NCI-H345 treated with DMSO at 0.1 percent for 48 hours (cell line): Measurements from ENCODE around the gene TSPAN9.

Experiments
- DNase-seq: peaks from one replicate; lab custom pipeline; 2025; ENCODE audit not compliant: unreplicated experiment; lab: John Stamatoyannopoulos, UW

Gene TSPAN9

GRCh38 chr12:3265406-3265805 lies 188.2 kb downstream of the TSPAN9 start:
- DNase-seq: no peak

- no peak for DNase-seq
Observed at GRCh38 chr12:3266638-3267037, 189.5 kb downstream of the TSPAN9 start.

- DNase-seq: no peak
Observed at GRCh38 chr12:3267690-3268089, 190.5 kb downstream of the TSPAN9 start.

GRCh38 chr12:3269594-3269993 lies 192.4 kb downstream of the TSPAN9 start:
- DNase-seq: no peak

GRCh38 chr12:3271146-3271545 lies 194.0 kb downstream of the TSPAN9 start:
- no peak for DNase-seq

- DNase-seq: no peak
Observed at GRCh38 chr12:3271639-3272038, 194.5 kb downstream of the TSPAN9 start.

GRCh38 chr12:3272958-3273357 lies 195.8 kb downstream of the TSPAN9 start:
- no peak for DNase-seq

- no peak for DNase-seq
Observed at GRCh38 chr12:3273409-3273853, 196.3 kb downstream of the TSPAN9 start.

GRCh38 chr12:3274664-3275063 lies 197.5 kb downstream of the TSPAN9 start:
- no peak for DNase-seq

- DNase-seq: peak; percentile 42
Observed at GRCh38 chr12:3275171-3276041, 198.2 kb downstream of the TSPAN9 start.

- no peak for DNase-seq
Observed at GRCh38 chr12:3276226-3276625, 199.0 kb downstream of the TSPAN9 start.

GRCh38 chr12:3277306-3277943 lies 200.2 kb downstream of the TSPAN9 start:
- no peak for DNase-seq

- no peak for DNase-seq
Observed at GRCh38 chr12:3278681-3279414, 201.7 kb downstream of the TSPAN9 start.

GRCh38 chr12:3279415-3279780 lies 202.2 kb downstream of the TSPAN9 start:
- DNase-seq: no peak

GRCh38 chr12:3279832-3280231 lies 202.7 kb downstream of the TSPAN9 start:
- no peak for DNase-seq

GRCh38 chr12:3280967-3281366 lies 203.8 kb downstream of the TSPAN9 start:
- no peak for DNase-seq

GRCh38 chr12:3281588-3282383 lies 204.6 kb downstream of the TSPAN9 start:
- DNase-seq: no peak

- no peak for DNase-seq
Observed at GRCh38 chr12:3282384-3282670, 205.1 kb downstream of the TSPAN9 start.

- DNase-seq: no peak
Observed at GRCh38 chr12:3283137-3283680, 206.0 kb downstream of the TSPAN9 start.

- DNase-seq: no peak
Observed at GRCh38 chr12:3284405-3284804, 207.2 kb downstream of the TSPAN9 start.

GRCh38 chr12:3285570-3285969 lies 208.4 kb downstream of the TSPAN9 start:
- DNase-seq: no peak
